Regular cardiac myocyte (primary cell): Measurements from ENCODE around the gene RPL21. TPM values are rescaled to one million over a fixed set of nuclear protein-coding genes. Genes with fewer than 3 reads are reported as not detected.

Experiments used
- total RNA-seq: library from RNA; depleted of rRNA; stranded (reverse); fragments of >200 nt; gene quantifications from 2 replicates; pipeline ENCODE4 v1.2.3, GENCODE V29; 2014

Gene RPL21
- total RNA-seq: 804 and 890 TPM in 2 replicates

GRCh38 chr13:27251166-27252091, at the start of gene RPL21:
Gene RPL21 (plus strand): TSS chr13:27251558. CDS start chr13:27253777, 2,219 bp downstream.

GRCh38 chr13:27270594-27271520, 19.5 kb downstream of the RPL21 start, which contains the start of gene RASL11A:
Gene RASL11A (plus strand): TSS chr13:27270830. CDS start chr13:27270945, 115 bp downstream.

Other genes with a start within 250 kb of the RPL21 start
- 37.8 and 44.1 TPM in 2 replicates for gene USP12, start 79.7 kb upstream of the RPL21 start, total RNA-seq
- gene RASL11A, start 19.3 kb downstream of the RPL21 start, total RNA-seq: 13.8 and 17.4 TPM in 2 replicates
- 95.6 and 187 TPM in 2 replicates for gene GTF3A, start 173.1 kb downstream of the RPL21 start, total RNA-seq
- 60.3 and 70.5 TPM in 2 replicates for gene MTIF3, start 199.0 kb downstream of the RPL21 start, total RNA-seq